Cardiac muscle cell (in vitro differentiated cells and primary cell): ENCODE measurements around the gene QRSL1. TPM values are rescaled to one million over a fixed set of nuclear protein-coding genes. Genes with fewer than 3 reads are reported as not detected.

Source experiments
- DNase-seq, 2 donors: peaks; one replicate each; pipeline versions ENCODE4 v3.0.0 to v3.0.0-alpha.2; 2010 to 2017; ENCODE audit warnings: low read depth in 1 of 2, low spot score in 1 of 2
- H3K27ac ChIP-seq: fragments of 200-600 bp; sonication (generic); 2 replicates; pipeline ENCODE4 v1.5.1; 2016
- H3K27me3 ChIP-seq: fragments of 200-600 bp; sonication (generic); 2 replicates; pipeline ENCODE4 v1.6.0; 2016; ENCODE audit warnings: control low read depth
- H3K36me3 ChIP-seq: fragments of 200-600 bp; sonication (generic); 2 replicates; pipeline ENCODE4 v1.5.1; 2016; ENCODE audit warnings: control low read depth
- H3K4me1 ChIP-seq: fragments of 200-600 bp; sonication (generic); 2 replicates; pipeline ENCODE4 v1.8.1; 2017; ENCODE audit warnings: low read depth, mild to moderate bottlenecking, mixed run types
- H3K4me3 ChIP-seq: fragments of 200-600 bp; sonication (generic); 2 replicates; pipeline ENCODE4 v1.5.1; 2016; ENCODE audit warnings: mild to moderate bottlenecking
- H3K9me3 ChIP-seq: fragments of 200-600 bp; sonication (generic); 2 replicates; pipeline ENCODE4 v1.5.1; 2017; ENCODE audit warnings: low read depth, mild to moderate bottlenecking, control low read depth
- CTCF ChIP-seq: IDR thresholded peaks from 2 replicates; pipeline ENCODE4 v1.5.1; 2012; ENCODE audit warnings: low read depth, mild to moderate bottlenecking, low read length
- polyA plus RNA-seq: library from polyadenylated mRNA; unstranded; fragments of >200 nt; fragmentation: Nextera tagmentation; extraction: Ambion mirVana; gene quantifications from 2 replicates; pipeline ENCODE4 v1.2.1, GENCODE V29; 2016
- total RNA-seq: library from RNA; depleted of rRNA; stranded (reverse); fragments of >200 nt; gene quantifications from 2 replicates; pipeline ENCODE4 v1.2.3, GENCODE V29; 2016

The QRSL1 gene
- total and polyA plus RNA-seq, 2 experiments from 2014 or later = 12.6 to 13.6 TPM

- Histone ChIP-seq H3K4me1 (no peaks in the 10 kb centered on the region), H3K9me3 (no peaks in the 10 kb centered on the region), H3K27me3 (no peaks in the 10 kb centered on the region), H3K36me3 (no peaks in the 10 kb centered on the region), H3K27ac (no peak overlapping the region), H3K4me3 (no peak overlapping the region)
- DNase-seq = no peak
- no peak for TF ChIP-seq CTCF
These were observed 84.9 kb downstream of the QRSL1 start for GRCh38 chr6:106714281-106714680.

- no peaks in the 10 kb centered on the region for H3K9me3 ChIP-seq
- H3K27me3 ChIP-seq = no peaks in the 10 kb centered on the region
- no peak for DNase-seq
- H3K4me3 ChIP-seq = no peak overlapping the region
- H3K36me3 ChIP-seq = no peaks in the 10 kb centered on the region
- no peak for TF ChIP-seq CTCF
- H3K27ac ChIP-seq = no peak overlapping the region
- H3K4me1 ChIP-seq = no peaks in the 10 kb centered on the region
These were observed 86.5 kb downstream of the QRSL1 start for GRCh38 chr6:106715922-106716321.

GRCh38 chr6:106716966-106717365 is 87.6 kb downstream of the QRSL1 start:
- Histone ChIP-seq H3K27ac (no peak overlapping the region), H3K9me3 (no peaks in the 10 kb centered on the region), H3K36me3 (no peaks in the 10 kb centered on the region), H3K4me1 (no peaks in the 10 kb centered on the region), H3K4me3 (no peak overlapping the region), H3K27me3 (no peaks in the 10 kb centered on the region)
- no peak for TF ChIP-seq CTCF
- DNase-seq = no peak

Other genes starting within 250 kb of the QRSL1 start
- 6.8 and 7.4 TPM in 2 replicates for gene RTN4IP1, start 80 bp upstream of the QRSL1 start, total RNA-seq
- 13.8 and 13.9 TPM in 2 replicates for gene RTN4IP1, start 80 bp upstream of the QRSL1 start, polyA plus RNA-seq